G401 (cell line): ENCODE measurements around the gene AGMO. TPM values are rescaled to one million over a fixed set of nuclear protein-coding genes. Genes with fewer than 3 reads are reported as not detected.

ENCODE experiments used
- DNase-seq: peaks from one replicate; pipeline ENCODE4 v3.0.0-alpha.2; 2015; ENCODE audit warnings: low spot score
- in situ Hi-C: cut with HindIII; loops from 2 replicates; pipeline ENCODE4 v1.10.0; 2016; ENCODE audit warnings: low sequenced_read_pairs, mixed read lengths
- total RNA-seq: library from RNA; depleted of rRNA; stranded (reverse); fragments of >200 nt; shearing (Covaris generic); gene quantifications from 2 replicates; pipeline ENCODE4 v1.2.3, GENCODE V29; 2014

The AGMO gene
- total RNA-seq, 1 experiment from 2014 or later = not detected

GRCh38 chr7:15419596-15419995, 142.2 kb downstream of the AGMO start:
- in situ Hi-C loops = no loop called here
- no peak for DNase-seq

- in situ Hi-C loops = no loop called here
- DNase-seq = no peak
Measured at GRCh38 chr7:15418264-15418663, 143.6 kb downstream of the AGMO start.

GRCh38 chr7:15417341-15417988, 144.3 kb downstream of the AGMO start:
- no peak for DNase-seq
- in situ Hi-C loops = no loop called here

GRCh38 chr7:15411019-15411418, 150.8 kb downstream of the AGMO start:
- no peak for DNase-seq
- in situ Hi-C loops = no loop called here

GRCh38 chr7:15407910-15408309, 153.9 kb downstream of the AGMO start:
- DNase-seq = no peak
- in situ Hi-C loops = no loop called here

GRCh38 chr7:15403751-15404150, 158.1 kb downstream of the AGMO start:
- no peak for DNase-seq
- in situ Hi-C loops = no loop called here

GRCh38 chr7:15403315-15403714, 158.5 kb downstream of the AGMO start:
- no peak for DNase-seq
- in situ Hi-C loops = no loop called here

GRCh38 chr7:15402436-15403136, 159.2 kb downstream of the AGMO start:
- in situ Hi-C loops = no loop called here
- no peak for DNase-seq

GRCh38 chr7:15400440-15400839, 161.4 kb downstream of the AGMO start:
- DNase-seq = no peak
- in situ Hi-C loops = no loop called here

- no peak for DNase-seq
- in situ Hi-C loops = no loop called here
Measured at GRCh38 chr7:15399441-15399840, 162.4 kb downstream of the AGMO start.

- DNase-seq = no peak
- in situ Hi-C loops = no loop called here
Measured at GRCh38 chr7:15397922-15398760, 163.7 kb downstream of the AGMO start.

GRCh38 chr7:15397159-15397550, 164.7 kb downstream of the AGMO start:
- no peak for DNase-seq
- in situ Hi-C loops = no loop called here

- in situ Hi-C loops = no loop called here
- no peak for DNase-seq
Measured at GRCh38 chr7:15396210-15397158, 165.3 kb downstream of the AGMO start.

- DNase-seq = no peak
- in situ Hi-C loops = no loop called here
Measured at GRCh38 chr7:15389073-15389472, 172.7 kb downstream of the AGMO start.

- DNase-seq = no peak
- in situ Hi-C loops = no loop called here
Measured at GRCh38 chr7:15378494-15379145, 183.2 kb downstream of the AGMO start.

GRCh38 chr7:15376600-15376999, 185.2 kb downstream of the AGMO start:
- in situ Hi-C loops = no loop called here
- no peak for DNase-seq

- in situ Hi-C loops = no loop called here
- no peak for DNase-seq
Measured at GRCh38 chr7:15370441-15370840, 191.4 kb downstream of the AGMO start.

- in situ Hi-C loops = no loop called here
- no peak for DNase-seq
Measured at GRCh38 chr7:15368653-15369052, 193.2 kb downstream of the AGMO start.

GRCh38 chr7:15367897-15368296, 193.9 kb downstream of the AGMO start:
- in situ Hi-C loops = no loop called here
- DNase-seq = no peak
